PFSK-1 (cell line): ENCODE measurements around the gene GJD4.

Experiments
- FOXP2 ChIP-seq: optimal IDR thresholded peaks from 2 replicates; pipeline ENCODE3; 2011; ENCODE audit warnings: borderline replicate concordance, control low read depth, inconsistent platforms; ENCODE audit not compliant: insufficient read depth; ENCODE audit errors: extremely low read length, extremely low read depth
- POLR2AphosphoS5 ChIP-seq: IDR thresholded peaks from 2 replicates; pipeline ENCODE4 v1.6.1; 2012; ENCODE audit warnings: low read depth, mild to moderate bottlenecking, control low read depth, low read length, moderate library complexity
- SIN3A ChIP-seq: IDR thresholded peaks from 2 replicates; pipeline ENCODE4 v1.6.1; 2012; ENCODE audit warnings: mild to moderate bottlenecking, low read length, moderate library complexity, borderline replicate concordance; ENCODE audit not compliant: insufficient read depth
- TAF1 ChIP-seq: IDR thresholded peaks from 2 replicates; pipeline ENCODE4 v1.6.1; 2012; ENCODE audit warnings: low read length, control low read depth, borderline replicate concordance; ENCODE audit not compliant: insufficient read depth
- TF ChIP-seq, protein P1 (sequence below), 2 experiments: IDR thresholded peaks; 2 replicates each; pipeline versions ENCODE4 v1.6.1 to v1.8.0; 2011 to 2012; ENCODE audit warnings: low read depth in 2 of 2, low read length in 2 of 2, control low read depth in 1 of 2, inconsistent platforms in 1 of 2, mild to moderate bottlenecking in 1 of 2, moderate library complexity in 1 of 2; ENCODE audit not compliant: insufficient read depth in 1 of 2

GJD4 gene

DNA sequence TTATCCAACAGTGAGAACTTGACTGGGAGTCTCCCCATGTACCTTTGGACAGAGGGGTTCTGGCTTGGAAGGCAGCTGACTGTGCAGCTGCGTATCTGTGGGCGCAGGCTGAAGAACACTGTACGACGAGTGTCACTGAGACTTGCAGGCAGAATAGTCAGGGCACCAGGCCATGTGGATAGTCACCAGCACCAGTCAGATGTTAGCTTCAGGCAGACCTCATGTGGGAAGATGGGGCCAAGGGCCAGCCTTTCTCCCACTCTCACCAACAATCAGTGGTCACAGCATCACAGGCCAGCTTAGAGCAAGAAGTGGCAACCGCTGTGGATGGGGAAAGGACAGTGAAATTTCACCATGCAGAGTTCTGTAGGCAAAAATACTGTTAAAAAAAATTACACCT lies 43.4 kb upstream of the GJD4 start:
- TF ChIP-seq, protein P1, sequence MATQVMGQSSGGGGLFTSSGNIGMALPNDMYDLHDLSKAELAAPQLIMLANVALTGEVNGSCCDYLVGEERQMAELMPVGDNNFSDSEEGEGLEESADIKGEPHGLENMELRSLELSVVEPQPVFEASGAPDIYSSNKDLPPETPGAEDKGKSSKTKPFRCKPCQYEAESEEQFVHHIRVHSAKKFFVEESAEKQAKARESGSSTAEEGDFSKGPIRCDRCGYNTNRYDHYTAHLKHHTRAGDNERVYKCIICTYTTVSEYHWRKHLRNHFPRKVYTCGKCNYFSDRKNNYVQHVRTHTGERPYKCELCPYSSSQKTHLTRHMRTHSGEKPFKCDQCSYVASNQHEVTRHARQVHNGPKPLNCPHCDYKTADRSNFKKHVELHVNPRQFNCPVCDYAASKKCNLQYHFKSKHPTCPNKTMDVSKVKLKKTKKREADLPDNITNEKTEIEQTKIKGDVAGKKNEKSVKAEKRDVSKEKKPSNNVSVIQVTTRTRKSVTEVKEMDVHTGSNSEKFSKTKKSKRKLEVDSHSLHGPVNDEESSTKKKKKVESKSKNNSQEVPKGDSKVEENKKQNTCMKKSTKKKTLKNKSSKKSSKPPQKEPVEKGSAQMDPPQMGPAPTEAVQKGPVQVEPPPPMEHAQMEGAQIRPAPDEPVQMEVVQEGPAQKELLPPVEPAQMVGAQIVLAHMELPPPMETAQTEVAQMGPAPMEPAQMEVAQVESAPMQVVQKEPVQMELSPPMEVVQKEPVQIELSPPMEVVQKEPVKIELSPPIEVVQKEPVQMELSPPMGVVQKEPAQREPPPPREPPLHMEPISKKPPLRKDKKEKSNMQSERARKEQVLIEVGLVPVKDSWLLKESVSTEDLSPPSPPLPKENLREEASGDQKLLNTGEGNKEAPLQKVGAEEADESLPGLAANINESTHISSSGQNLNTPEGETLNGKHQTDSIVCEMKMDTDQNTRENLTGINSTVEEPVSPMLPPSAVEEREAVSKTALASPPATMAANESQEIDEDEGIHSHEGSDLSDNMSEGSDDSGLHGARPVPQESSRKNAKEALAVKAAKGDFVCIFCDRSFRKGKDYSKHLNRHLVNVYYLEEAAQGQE (IDR thresholded peaks at IDR 0.05; ENCODE audit: insufficient read depth in 1 of 2, low read depth in 2 of 2, low read length in 2 of 2): no peak
- TF ChIP-seq TAF1 (no peak), POLR2AphosphoS5 (no peak), FOXP2 (no peak), SIN3A (no peak)

DNA sequence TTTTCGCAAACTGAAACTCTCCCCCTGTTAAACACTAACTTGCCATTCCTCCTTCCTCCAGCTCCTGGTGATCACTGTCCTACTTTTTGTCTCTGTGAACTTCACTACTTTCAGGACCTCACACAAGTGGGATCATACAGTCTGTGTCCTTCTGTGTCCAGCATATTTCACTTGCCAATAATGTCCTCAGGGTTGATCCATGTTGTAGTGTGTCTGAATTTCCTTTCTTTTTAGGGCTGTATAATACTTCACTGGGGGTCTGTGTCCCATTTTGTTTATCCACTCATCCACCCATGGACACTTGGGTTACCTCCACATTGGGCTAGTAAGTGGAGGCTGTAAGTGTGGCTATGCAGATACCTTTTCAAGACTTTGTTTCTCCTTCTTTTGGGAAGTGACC lies 42.7 kb upstream of the GJD4 start:
- TF ChIP-seq POLR2AphosphoS5 (no peak), SIN3A (no peak), FOXP2 (no peak), TAF1 (no peak)
- TF ChIP-seq, protein P1 (IDR thresholded peaks at IDR 0.05; ENCODE audit: insufficient read depth in 1 of 2, low read depth in 2 of 2, low read length in 2 of 2): no peak

DNA sequence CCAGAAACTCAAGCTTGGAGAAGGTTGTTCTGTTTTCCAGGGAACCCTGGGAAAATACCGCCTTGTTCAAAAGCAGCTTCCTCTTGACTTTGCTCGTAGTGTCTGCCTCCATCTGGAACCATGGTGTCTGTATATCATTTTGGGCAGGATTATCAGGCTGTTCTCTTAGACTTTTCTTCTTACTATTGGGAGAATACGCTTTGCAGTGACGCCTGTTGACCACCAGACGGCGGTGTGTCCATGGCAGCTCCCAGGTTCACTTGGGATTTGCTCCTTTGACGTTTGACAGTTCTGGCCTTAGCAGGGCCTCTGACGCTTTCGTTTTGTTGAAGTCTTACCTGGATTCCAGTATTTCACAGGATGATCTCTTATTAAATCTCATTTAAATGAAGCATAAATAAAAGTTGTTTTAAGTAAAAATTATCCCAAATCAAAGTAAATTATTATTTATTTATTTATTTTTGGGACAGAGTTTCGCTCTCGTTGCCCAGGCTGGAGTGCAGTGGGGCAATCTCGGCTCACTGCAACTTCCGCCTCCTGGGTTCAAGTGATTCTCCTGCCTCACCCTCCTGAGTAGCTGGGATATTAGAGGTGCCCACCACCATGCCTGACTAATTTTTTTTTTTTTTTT lies 41.8 kb upstream of the GJD4 start:
- TF ChIP-seq TAF1: no peak
- TF ChIP-seq, protein P1 (IDR thresholded peaks at IDR 0.05; ENCODE audit: insufficient read depth in 1 of 2, low read depth in 2 of 2, low read length in 2 of 2): no peak
- no peak for TF ChIP-seq FOXP2
- no peak for TF ChIP-seq SIN3A
- TF ChIP-seq POLR2AphosphoS5: no peak

DNA sequence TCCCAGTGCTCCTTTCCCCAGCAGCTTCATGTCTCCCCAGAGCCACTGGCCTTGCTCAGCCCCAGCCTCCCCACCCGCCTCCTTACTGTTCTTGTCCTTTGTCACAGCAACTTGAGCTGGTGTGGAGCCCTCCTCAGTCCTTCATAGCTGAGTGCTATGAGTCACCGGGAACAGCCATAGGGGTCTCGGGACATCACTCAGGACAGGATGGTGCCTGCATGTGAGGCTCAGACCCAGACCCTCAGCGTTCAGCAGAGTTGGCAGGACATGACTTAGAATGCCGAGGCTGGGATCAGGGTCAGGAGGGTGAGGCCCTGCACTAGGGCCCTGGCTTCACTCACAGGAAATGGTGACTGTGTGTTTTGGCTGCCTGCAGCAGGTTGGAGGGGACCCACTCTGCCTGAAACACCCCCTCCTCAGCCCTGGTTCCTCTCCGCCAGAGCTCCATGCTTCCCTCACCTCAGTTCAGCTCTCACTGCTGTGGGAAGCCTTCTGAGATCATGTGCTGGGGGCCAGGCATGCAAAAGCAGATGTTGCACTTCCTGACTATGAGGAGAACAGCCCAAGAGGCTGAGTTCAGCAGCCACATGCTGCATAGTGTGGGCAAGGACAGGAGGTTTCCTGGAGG lies 40.7 kb upstream of the GJD4 start:
- no peak for TF ChIP-seq POLR2AphosphoS5
- TF ChIP-seq FOXP2: no peak
- no peak for TF ChIP-seq TAF1
- TF ChIP-seq SIN3A: no peak
- TF ChIP-seq, protein P1 (IDR thresholded peaks at IDR 0.05; ENCODE audit: insufficient read depth in 1 of 2, low read depth in 2 of 2, low read length in 2 of 2): no peak
